DOHH2 (cell line): Measurements from ENCODE around the gene LRRC56.

Source experiments
- H3F3A ChIP-seq: fragments of 200-600 bp; sonication (generic), shearing (Covaris generic); 2 replicates; pipeline ENCODE4 v1.6.0; 2016; ENCODE audit warnings: antibody characterized with exemption, mild to moderate bottlenecking; ENCODE audit not compliant: control insufficient read depth, insufficient read depth
- H3K27ac ChIP-seq: fragments of 200-600 bp; sonication (generic); 2 replicates; pipeline ENCODE4 v1.5.1; 2014; ENCODE audit warnings: low read depth, mild to moderate bottlenecking, low read length, moderate library complexity
- H3K27me3 ChIP-seq: fragments of 200-600 bp; sonication (generic); 2 replicates; pipeline ENCODE4 v1.6.1; 2014; ENCODE audit warnings: mild to moderate bottlenecking, low read length, mixed read lengths; ENCODE audit not compliant: control insufficient read depth
- H3K36me3 ChIP-seq: fragments of 200-600 bp; sonication (generic); 2 replicates; pipeline ENCODE4 v1.6.1; 2014; ENCODE audit warnings: mild to moderate bottlenecking, low read length, moderate library complexity, mixed read lengths; ENCODE audit not compliant: control insufficient read depth
- H3K4me1 ChIP-seq: fragments of 200-600 bp; sonication (generic); 2 replicates; pipeline ENCODE4 v1.6.1; 2014; ENCODE audit warnings: mild to moderate bottlenecking, low read length, mixed read lengths; ENCODE audit not compliant: control insufficient read depth
- H3K4me2 ChIP-seq: fragments of 200-600 bp; sonication (generic); 2 replicates; pipeline ENCODE4 v1.6.0; 2014; ENCODE audit warnings: mild to moderate bottlenecking, low read length, moderate library complexity
- H3K4me3 ChIP-seq: fragments of 200-600 bp; sonication (generic); 2 replicates; pipeline ENCODE4 v1.5.1; 2014; ENCODE audit warnings: mild to moderate bottlenecking, low read length, mixed read lengths
- H3K79me2 ChIP-seq: fragments of 200-600 bp; sonication (generic); 2 replicates; pipeline ENCODE4 v1.6.1; 2014; ENCODE audit warnings: mild to moderate bottlenecking, low read length, mixed read lengths; ENCODE audit not compliant: control insufficient read depth
- H3K9me2 ChIP-seq: fragments of 200-600 bp; sonication (generic); replicated peaks from 2 replicates; pipeline ENCODE4 v1.6.1; 2014; ENCODE audit warnings: mild to moderate bottlenecking, low read length, mixed read lengths; ENCODE audit not compliant: control insufficient read depth
- H3K9me3 ChIP-seq: fragments of 200-600 bp; sonication (generic); 2 replicates; pipeline ENCODE4 v1.6.1; 2014; ENCODE audit warnings: antibody characterized with exemption, low read length, mixed read lengths; ENCODE audit not compliant: control insufficient read depth, insufficient read depth
- H4K20me1 ChIP-seq: fragments of 200-600 bp; sonication (generic); 2 replicates; pipeline ENCODE4 v1.6.0; 2014; ENCODE audit warnings: low read depth, mild to moderate bottlenecking, antibody characterized with exemption, low read length, moderate library complexity; ENCODE audit not compliant: control insufficient read depth, insufficient read depth
- EZH2phosphoT487 ChIP-seq: fragments of 200-600 bp; sonication (generic); IDR thresholded peaks from 2 replicates; pipeline ENCODE4 v1.6.1; 2017; ENCODE audit warnings: borderline replicate concordance, mild to moderate bottlenecking, antibody characterized with exemption, low read length, moderate library complexity, mixed read lengths
- TF ChIP-seq, protein P1 (sequence below): fragments of 200-600 bp; sonication (generic); IDR thresholded peaks from one replicate; pipeline ENCODE4 v1.5.1; 2014; ENCODE audit warnings: antibody characterized with exemption, mild to moderate bottlenecking, low read depth, low read length; ENCODE audit not compliant: poor library complexity, severe bottlenecking

LRRC56 gene

DNA sequence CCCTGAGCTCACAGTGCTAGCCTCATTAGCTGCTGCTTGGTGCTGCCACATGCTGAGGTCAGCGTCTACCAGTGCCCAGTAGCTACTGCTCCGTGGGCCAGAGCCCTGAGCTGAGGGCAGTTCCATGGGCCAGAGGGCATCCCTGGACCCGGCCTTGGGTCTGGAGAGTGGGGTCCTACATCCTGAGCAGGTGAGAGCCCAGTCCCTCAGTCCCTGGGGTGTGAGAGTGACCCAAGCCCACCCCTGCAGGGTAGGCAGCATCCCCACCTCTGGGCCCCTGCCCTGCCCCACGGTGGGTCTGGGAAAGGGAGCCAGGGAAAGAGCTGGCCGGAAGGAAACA is 13.4 kb downstream of the LRRC56 start:
- Histone ChIP-seq H4K20me1 (no peaks in the 10 kb centered on the region), H3K4me2 (no peak overlapping the region), H3K79me2 (no peaks in the 10 kb centered on the region), H3K4me1 (peaks cover 22% of the 10 kb centered on the region), H3K9me3 (no peaks in the 10 kb centered on the region), H3K27me3 (peaks cover 6% of the 10 kb centered on the region), H3K36me3 (no peaks in the 10 kb centered on the region), H3F3A (no peaks in the 10 kb centered on the region), H3K4me3 (no peak overlapping the region), H3K27ac (no peak overlapping the region), H3K9me2 (no peaks in the 10 kb centered on the region)
- TF ChIP-seq EZH2phosphoT487 = no peak
- TF ChIP-seq, protein P1, sequence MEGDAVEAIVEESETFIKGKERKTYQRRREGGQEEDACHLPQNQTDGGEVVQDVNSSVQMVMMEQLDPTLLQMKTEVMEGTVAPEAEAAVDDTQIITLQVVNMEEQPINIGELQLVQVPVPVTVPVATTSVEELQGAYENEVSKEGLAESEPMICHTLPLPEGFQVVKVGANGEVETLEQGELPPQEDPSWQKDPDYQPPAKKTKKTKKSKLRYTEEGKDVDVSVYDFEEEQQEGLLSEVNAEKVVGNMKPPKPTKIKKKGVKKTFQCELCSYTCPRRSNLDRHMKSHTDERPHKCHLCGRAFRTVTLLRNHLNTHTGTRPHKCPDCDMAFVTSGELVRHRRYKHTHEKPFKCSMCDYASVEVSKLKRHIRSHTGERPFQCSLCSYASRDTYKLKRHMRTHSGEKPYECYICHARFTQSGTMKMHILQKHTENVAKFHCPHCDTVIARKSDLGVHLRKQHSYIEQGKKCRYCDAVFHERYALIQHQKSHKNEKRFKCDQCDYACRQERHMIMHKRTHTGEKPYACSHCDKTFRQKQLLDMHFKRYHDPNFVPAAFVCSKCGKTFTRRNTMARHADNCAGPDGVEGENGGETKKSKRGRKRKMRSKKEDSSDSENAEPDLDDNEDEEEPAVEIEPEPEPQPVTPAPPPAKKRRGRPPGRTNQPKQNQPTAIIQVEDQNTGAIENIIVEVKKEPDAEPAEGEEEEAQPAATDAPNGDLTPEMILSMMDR = no peak

DNA sequence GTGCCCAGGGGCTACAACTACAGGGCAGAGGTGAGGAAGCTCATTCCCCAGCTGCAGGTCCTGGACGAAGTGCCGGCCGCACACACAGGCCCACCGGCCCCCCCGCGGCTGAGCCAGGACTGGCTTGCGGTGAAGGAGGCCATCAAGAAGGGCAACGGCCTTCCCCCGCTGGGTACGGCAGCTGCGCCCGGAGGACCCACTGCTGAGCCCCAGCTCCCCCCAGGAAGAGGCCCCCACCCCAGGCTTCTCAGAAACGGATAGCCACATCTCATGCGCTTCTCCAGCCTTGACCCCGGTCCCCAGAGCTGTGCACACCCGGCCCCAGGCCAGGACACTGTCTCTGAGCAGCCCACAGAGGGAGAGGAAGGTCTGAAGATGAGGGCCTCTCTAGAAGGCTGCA is 13.8 kb downstream of the LRRC56 start:
- Histone ChIP-seq H3K36me3 (no peaks in the 10 kb centered on the region), H3F3A (no peaks in the 10 kb centered on the region), H3K4me1 (peaks cover 23% of the 10 kb centered on the region), H4K20me1 (no peaks in the 10 kb centered on the region), H3K4me2 (no peak overlapping the region), H3K4me3 (no peak overlapping the region), H3K79me2 (no peaks in the 10 kb centered on the region), H3K27me3 (peaks cover 10% of the 10 kb centered on the region), H3K27ac (no peak overlapping the region), H3K9me3 (no peaks in the 10 kb centered on the region), H3K9me2 (no peaks in the 10 kb centered on the region)
- TF ChIP-seq EZH2phosphoT487 = no peak
- TF ChIP-seq, protein P1 = no peak

- H3K79me2 ChIP-seq = no peaks in the 10 kb centered on the region
- peaks cover 23% of the 10 kb centered on the region for H3K4me1 ChIP-seq
- no peaks in the 10 kb centered on the region for H3F3A ChIP-seq
- H3K36me3 ChIP-seq = no peaks in the 10 kb centered on the region
- H3K27me3 ChIP-seq = peaks cover 15% of the 10 kb centered on the region
- no peaks in the 10 kb centered on the region for H4K20me1 ChIP-seq
- no peak overlapping the region for H3K4me2 ChIP-seq
- no peaks in the 10 kb centered on the region for H3K9me3 ChIP-seq
- no peaks in the 10 kb centered on the region for H3K9me2 ChIP-seq
- no peak for TF ChIP-seq EZH2phosphoT487
- TF ChIP-seq, protein P1 = no peak
- H3K27ac ChIP-seq = no peak overlapping the region
- no peak overlapping the region for H3K4me3 ChIP-seq
Observed at GRCh38 chr11:551596-551995, 14.3 kb downstream of the LRRC56 start.
